GM10266 (cell line): ENCODE results near the gene NDUFA11.

Experiments
- DNase-seq: peaks from one replicate; pipeline ENCODE4 v3.0.0; 2012; ENCODE audit errors: extremely low spot score
- TF ChIP-seq, protein P1 (sequence below): IDR thresholded peaks from 2 replicates; pipeline ENCODE4 v1.5.1; 2012; ENCODE audit warnings: mild to moderate bottlenecking, low read depth; ENCODE audit not compliant: control insufficient read depth, insufficient read depth; ENCODE audit errors: missing control alignments

The NDUFA11 gene

GRCh38 chr19:5948752-5949564 lies 45.4 kb upstream of the NDUFA11 start:
- no peak for DNase-seq
- TF ChIP-seq, protein P1, sequence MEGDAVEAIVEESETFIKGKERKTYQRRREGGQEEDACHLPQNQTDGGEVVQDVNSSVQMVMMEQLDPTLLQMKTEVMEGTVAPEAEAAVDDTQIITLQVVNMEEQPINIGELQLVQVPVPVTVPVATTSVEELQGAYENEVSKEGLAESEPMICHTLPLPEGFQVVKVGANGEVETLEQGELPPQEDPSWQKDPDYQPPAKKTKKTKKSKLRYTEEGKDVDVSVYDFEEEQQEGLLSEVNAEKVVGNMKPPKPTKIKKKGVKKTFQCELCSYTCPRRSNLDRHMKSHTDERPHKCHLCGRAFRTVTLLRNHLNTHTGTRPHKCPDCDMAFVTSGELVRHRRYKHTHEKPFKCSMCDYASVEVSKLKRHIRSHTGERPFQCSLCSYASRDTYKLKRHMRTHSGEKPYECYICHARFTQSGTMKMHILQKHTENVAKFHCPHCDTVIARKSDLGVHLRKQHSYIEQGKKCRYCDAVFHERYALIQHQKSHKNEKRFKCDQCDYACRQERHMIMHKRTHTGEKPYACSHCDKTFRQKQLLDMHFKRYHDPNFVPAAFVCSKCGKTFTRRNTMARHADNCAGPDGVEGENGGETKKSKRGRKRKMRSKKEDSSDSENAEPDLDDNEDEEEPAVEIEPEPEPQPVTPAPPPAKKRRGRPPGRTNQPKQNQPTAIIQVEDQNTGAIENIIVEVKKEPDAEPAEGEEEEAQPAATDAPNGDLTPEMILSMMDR: no peak

GRCh38 chr19:5947435-5947834 lies 43.8 kb upstream of the NDUFA11 start:
- TF ChIP-seq, protein P1: no peak
- no peak for DNase-seq

DNA sequence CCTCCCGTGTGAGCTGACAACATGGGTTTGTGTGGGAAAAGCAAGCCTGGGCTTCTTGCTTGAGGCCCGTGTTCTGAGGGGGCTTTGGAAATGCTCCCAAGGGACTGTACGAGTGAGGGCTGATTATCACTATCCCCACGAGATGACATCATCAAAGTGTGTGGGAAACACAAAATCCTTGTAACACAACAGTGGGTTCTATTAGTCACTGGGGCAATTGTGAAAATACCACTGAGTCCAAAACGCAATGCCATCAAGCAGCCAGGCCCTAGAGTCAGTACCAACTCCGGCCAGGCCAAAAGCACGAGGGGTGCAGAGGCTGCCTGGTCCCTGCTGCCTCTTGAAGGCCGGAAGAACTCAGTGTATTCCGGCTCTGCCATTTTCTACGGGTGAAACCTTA lies 40.0 kb upstream of the NDUFA11 start:
- no peak for DNase-seq
- TF ChIP-seq, protein P1: no peak

DNA sequence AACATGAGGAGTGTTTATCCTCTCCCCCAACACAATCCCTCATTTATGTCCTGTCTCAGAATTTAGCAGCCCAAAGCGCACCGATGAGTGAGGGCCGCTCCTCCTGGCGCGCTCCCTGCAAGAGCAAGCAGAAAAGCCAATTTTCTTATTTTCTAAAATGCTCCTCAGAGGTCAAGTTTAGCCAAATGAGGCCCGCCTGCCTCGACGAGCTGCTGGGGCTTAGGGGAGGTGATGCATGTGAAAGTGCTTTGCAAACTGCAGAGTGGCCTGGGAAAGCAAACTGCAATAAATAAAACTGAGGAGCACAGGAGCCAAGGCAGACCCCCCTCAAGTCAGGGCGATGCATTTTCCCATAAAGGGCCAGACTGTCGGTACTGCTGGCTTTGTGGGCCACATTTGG lies 39.5 kb upstream of the NDUFA11 start:
- DNase-seq: no peak
- TF ChIP-seq, protein P1: no peak

DNA sequence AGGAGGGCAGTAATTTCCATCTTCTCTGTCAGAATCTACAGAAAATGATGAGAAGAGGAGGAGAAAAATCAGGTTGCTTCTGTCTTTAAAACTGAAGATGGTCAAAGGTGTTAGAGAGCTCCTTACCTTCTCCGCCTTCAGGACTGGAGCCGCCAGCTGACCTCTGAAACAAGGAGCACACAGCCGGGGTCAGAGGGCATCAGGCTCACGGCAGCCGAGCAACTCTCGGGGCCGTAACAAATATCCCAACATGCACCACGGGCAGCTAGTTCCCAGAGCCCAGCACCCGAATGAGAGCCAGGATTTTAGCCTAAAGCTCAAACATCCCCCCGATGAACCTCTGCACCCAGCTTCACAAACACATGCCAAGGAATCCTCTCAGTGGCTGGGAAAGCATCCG lies 38.1 kb upstream of the NDUFA11 start:
- DNase-seq: no peak
- TF ChIP-seq, protein P1: no peak

DNA sequence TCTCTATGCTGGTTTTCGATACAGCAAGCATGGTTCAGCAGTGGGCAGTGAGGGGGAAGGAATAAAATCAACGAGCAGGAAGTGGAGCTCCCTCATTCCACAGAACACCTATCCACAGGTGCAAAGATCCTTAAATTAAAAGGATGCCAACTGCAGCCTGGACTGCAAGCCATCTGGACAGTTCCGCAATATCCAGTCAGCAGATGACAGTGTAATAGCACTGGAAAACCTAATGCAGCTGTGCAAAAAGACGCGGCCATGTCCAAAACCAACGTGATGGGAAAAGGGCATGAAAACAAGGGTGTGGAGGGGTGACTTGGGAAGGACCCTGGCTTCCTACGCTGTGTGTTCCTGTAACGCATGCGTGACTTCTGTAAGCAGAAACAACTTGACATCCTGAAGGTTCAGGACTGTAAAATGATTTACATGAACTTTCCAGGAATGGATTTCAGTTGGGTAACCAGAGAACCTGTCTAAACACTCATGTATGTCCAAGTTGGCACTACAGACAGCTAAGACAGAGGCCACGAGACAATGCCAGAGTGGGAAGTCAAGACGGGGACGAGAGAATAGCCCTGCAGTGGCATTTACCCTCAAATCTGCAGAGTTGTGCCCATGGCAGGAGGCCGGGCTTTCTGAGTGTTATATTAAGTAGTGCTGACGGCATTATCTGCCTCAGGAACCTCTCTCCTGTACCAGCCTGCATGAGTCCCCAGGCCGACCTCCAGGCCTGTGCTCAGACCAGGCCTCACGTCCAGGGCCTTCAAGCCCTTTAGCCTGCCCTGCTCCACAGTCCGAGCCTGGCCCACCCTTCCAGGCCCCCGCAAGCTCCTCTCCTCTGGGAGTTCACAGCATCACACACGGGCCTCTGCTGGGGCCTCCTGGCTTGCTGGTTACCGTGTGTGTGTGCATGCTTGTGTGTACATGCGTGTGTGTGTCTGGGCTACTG lies 36.9 kb upstream of the NDUFA11 start:
- no peak for DNase-seq
- TF ChIP-seq, protein P1: no peak
